ENCODE results near the gene TENM3.

The TENM3 gene

GRCh38 chr4:182642831-182643230 lies 399.6 kb downstream of the TENM3 start:
- Histone ChIP-seq H3K4me1 (ENCODE audit: control insufficient read depth, insufficient read depth, low read length) (no peaks in the 10 kb centered on the region), H3K36me3 (ENCODE audit: control insufficient read depth in 2 of 2, insufficient read depth in 2 of 2, low read length in 2 of 2) (no peaks in the 10 kb centered on the region), H3K27me3 (ENCODE audit: control insufficient read depth in 1 of 2, insufficient read depth in 2 of 2, low read length in 2 of 2) (no peaks in the 10 kb centered on the region), H3K4me3 (ENCODE audit: low read length in 2 of 2) (no peak overlapping the region), H3K9me3 (ENCODE audit: control insufficient read depth in 2 of 2, low read length in 2 of 2) (peaks cover 0 to 9% of the 10 kb centered on the region in 2 donors), H3K9ac (ENCODE audit: low read length in 2 of 2) (no peak overlapping the region), H3K27ac (ENCODE audit: low read length) (no peak overlapping the region)

- no peak overlapping the region for H3K9ac ChIP-seq (ENCODE audit: low read length in 2 of 2)
- peaks cover 0 to 9% of the 10 kb centered on the region in 2 donors for H3K9me3 ChIP-seq (ENCODE audit: control insufficient read depth in 2 of 2, low read length in 2 of 2)
- H3K27me3 ChIP-seq (ENCODE audit: control insufficient read depth in 1 of 2, insufficient read depth in 2 of 2, low read length in 2 of 2): no peaks in the 10 kb centered on the region
- H3K4me3 ChIP-seq (ENCODE audit: low read length in 2 of 2): no peak overlapping the region
- no peaks in the 10 kb centered on the region for H3K4me1 ChIP-seq (ENCODE audit: control insufficient read depth, insufficient read depth, low read length)
- no peaks in the 10 kb centered on the region for H3K36me3 ChIP-seq (ENCODE audit: control insufficient read depth in 2 of 2, insufficient read depth in 2 of 2, low read length in 2 of 2)
- H3K27ac ChIP-seq (ENCODE audit: low read length): no peak overlapping the region
These were observed 400.8 kb downstream of the TENM3 start for GRCh38 chr4:182643801-182644682.

- H3K27me3 ChIP-seq (ENCODE audit: control insufficient read depth in 1 of 2, insufficient read depth in 2 of 2, low read length in 2 of 2): no peaks in the 10 kb centered on the region
- H3K9me3 ChIP-seq (ENCODE audit: control insufficient read depth in 2 of 2, low read length in 2 of 2): peaks cover 0 to 9% of the 10 kb centered on the region in 2 donors
- no peaks in the 10 kb centered on the region for H3K4me1 ChIP-seq (ENCODE audit: control insufficient read depth, insufficient read depth, low read length)
- H3K36me3 ChIP-seq (ENCODE audit: control insufficient read depth in 2 of 2, insufficient read depth in 2 of 2, low read length in 2 of 2): no peaks in the 10 kb centered on the region
- H3K9ac ChIP-seq (ENCODE audit: low read length in 2 of 2): no peak overlapping the region
- no peak overlapping the region for H3K27ac ChIP-seq (ENCODE audit: low read length)
- no peak overlapping the region for H3K4me3 ChIP-seq (ENCODE audit: low read length in 2 of 2)
These were observed 401.5 kb downstream of the TENM3 start for GRCh38 chr4:182644683-182645050.

- Histone ChIP-seq H3K9ac (ENCODE audit: low read length in 2 of 2) (no peak overlapping the region), H3K4me1 (ENCODE audit: control insufficient read depth, insufficient read depth, low read length) (no peaks in the 10 kb centered on the region), H3K36me3 (ENCODE audit: control insufficient read depth in 2 of 2, insufficient read depth in 2 of 2, low read length in 2 of 2) (no peaks in the 10 kb centered on the region), H3K4me3 (ENCODE audit: low read length in 2 of 2) (no peak overlapping the region), H3K27me3 (ENCODE audit: control insufficient read depth in 1 of 2, insufficient read depth in 2 of 2, low read length in 2 of 2) (no peaks in the 10 kb centered on the region), H3K27ac (ENCODE audit: low read length) (no peak overlapping the region), H3K9me3 (ENCODE audit: control insufficient read depth in 2 of 2, low read length in 2 of 2) (peaks cover 0 to 9% of the 10 kb centered on the region in 2 donors)
These were observed 402.3 kb downstream of the TENM3 start for GRCh38 chr4:182645511-182645910.

GRCh38 chr4:182647646-182648300 lies 404.6 kb downstream of the TENM3 start:
- H3K9me3 ChIP-seq (ENCODE audit: control insufficient read depth in 2 of 2, low read length in 2 of 2): peaks cover 0 to 9% of the 10 kb centered on the region in 2 donors
- H3K9ac ChIP-seq (ENCODE audit: low read length in 2 of 2): no peak overlapping the region
- no peaks in the 10 kb centered on the region for H3K4me1 ChIP-seq (ENCODE audit: control insufficient read depth, insufficient read depth, low read length)
- no peak overlapping the region for H3K4me3 ChIP-seq (ENCODE audit: low read length in 2 of 2)
- no peak overlapping the region for H3K27ac ChIP-seq (ENCODE audit: low read length)
- H3K27me3 ChIP-seq (ENCODE audit: control insufficient read depth in 1 of 2, insufficient read depth in 2 of 2, low read length in 2 of 2): no peaks in the 10 kb centered on the region
- H3K36me3 ChIP-seq (ENCODE audit: control insufficient read depth in 2 of 2, insufficient read depth in 2 of 2, low read length in 2 of 2): no peaks in the 10 kb centered on the region

- Histone ChIP-seq H3K4me3 (ENCODE audit: low read length in 2 of 2) (no peak overlapping the region), H3K27ac (ENCODE audit: low read length) (no peak overlapping the region)
These were observed 405.6 kb downstream of the TENM3 start for GRCh38 chr4:182648766-182649165.

GRCh38 chr4:182649698-182650477 lies 406.7 kb downstream of the TENM3 start:
- Histone ChIP-seq H3K4me1 (ENCODE audit: control insufficient read depth, insufficient read depth, low read length) (no peaks in the 10 kb centered on the region), H3K9me3 (ENCODE audit: control insufficient read depth in 2 of 2, low read length in 2 of 2) (peaks cover 0 to 9% of the 10 kb centered on the region in 2 donors), H3K27me3 (ENCODE audit: control insufficient read depth in 1 of 2, insufficient read depth in 2 of 2, low read length in 2 of 2) (no peaks in the 10 kb centered on the region), H3K27ac (ENCODE audit: low read length) (no peak overlapping the region), H3K9ac (ENCODE audit: low read length in 2 of 2) (no peak overlapping the region), H3K4me3 (ENCODE audit: low read length in 2 of 2) (no peak overlapping the region), H3K36me3 (ENCODE audit: control insufficient read depth in 2 of 2, insufficient read depth in 2 of 2, low read length in 2 of 2) (no peaks in the 10 kb centered on the region)

More at GRCh38 chr4:182648766-182649165, 405.6 kb downstream of the TENM3 start:
- H3K4me1 ChIP-seq (ENCODE audit: control insufficient read depth, insufficient read depth, low read length): no peaks in the 10 kb centered on the region
- no peak overlapping the region for H3K9ac ChIP-seq (ENCODE audit: low read length in 2 of 2)
- H3K36me3 ChIP-seq (ENCODE audit: control insufficient read depth in 2 of 2, insufficient read depth in 2 of 2, low read length in 2 of 2): no peaks in the 10 kb centered on the region
- H3K27me3 ChIP-seq (ENCODE audit: control insufficient read depth in 1 of 2, insufficient read depth in 2 of 2, low read length in 2 of 2): no peaks in the 10 kb centered on the region
- peaks cover 0 to 9% of the 10 kb centered on the region in 2 donors for H3K9me3 ChIP-seq (ENCODE audit: control insufficient read depth in 2 of 2, low read length in 2 of 2)

- no peak overlapping the region for H3K27ac ChIP-seq (ENCODE audit: low read length)
- no peaks in the 10 kb centered on the region for H3K4me1 ChIP-seq (ENCODE audit: control insufficient read depth, insufficient read depth, low read length)
- no peak overlapping the region for H3K9ac ChIP-seq (ENCODE audit: low read length in 2 of 2)
- H3K36me3 ChIP-seq (ENCODE audit: control insufficient read depth in 2 of 2, insufficient read depth in 2 of 2, low read length in 2 of 2): no peaks in the 10 kb centered on the region
- no peaks in the 10 kb centered on the region for H3K9me3 ChIP-seq (ENCODE audit: control insufficient read depth in 2 of 2, low read length in 2 of 2)
- H3K27me3 ChIP-seq (ENCODE audit: control insufficient read depth in 1 of 2, insufficient read depth in 2 of 2, low read length in 2 of 2): no peaks in the 10 kb centered on the region
- no peak overlapping the region for H3K4me3 ChIP-seq (ENCODE audit: low read length in 2 of 2)
These were observed 410.4 kb downstream of the TENM3 start for GRCh38 chr4:182653596-182653995.

- Histone ChIP-seq H3K9ac (ENCODE audit: low read length in 2 of 2) (no peak overlapping the region), H3K9me3 (ENCODE audit: control insufficient read depth in 2 of 2, low read length in 2 of 2) (no peaks in the 10 kb centered on the region), H3K27me3 (ENCODE audit: control insufficient read depth in 1 of 2, insufficient read depth in 2 of 2, low read length in 2 of 2) (no peaks in the 10 kb centered on the region), H3K4me3 (ENCODE audit: low read length in 2 of 2) (no peak overlapping the region), H3K27ac (ENCODE audit: low read length) (no peak overlapping the region), H3K4me1 (ENCODE audit: control insufficient read depth, insufficient read depth, low read length) (no peaks in the 10 kb centered on the region), H3K36me3 (ENCODE audit: control insufficient read depth in 2 of 2, insufficient read depth in 2 of 2, low read length in 2 of 2) (no peaks in the 10 kb centered on the region)
These were observed 412.1 kb downstream of the TENM3 start for GRCh38 chr4:182655340-182655739.

- Histone ChIP-seq H3K4me1 (ENCODE audit: control insufficient read depth, insufficient read depth, low read length) (no peaks in the 10 kb centered on the region), H3K27me3 (ENCODE audit: control insufficient read depth in 1 of 2, insufficient read depth in 2 of 2, low read length in 2 of 2) (no peaks in the 10 kb centered on the region), H3K4me3 (ENCODE audit: low read length in 2 of 2) (no peak overlapping the region), H3K27ac (ENCODE audit: low read length) (no peak overlapping the region), H3K9ac (ENCODE audit: low read length in 2 of 2) (no peak overlapping the region), H3K9me3 (ENCODE audit: control insufficient read depth in 2 of 2, low read length in 2 of 2) (peaks cover 3 to 8% of the 10 kb centered on the region in 2 donors), H3K36me3 (ENCODE audit: control insufficient read depth in 2 of 2, insufficient read depth in 2 of 2, low read length in 2 of 2) (no peaks in the 10 kb centered on the region)
These were observed 419.3 kb downstream of the TENM3 start for GRCh38 chr4:182662551-182662950.
